Germinal center (tissue), 1 donor: ENCODE measurements around the gene ETNK2.

Experiments used
- DNase-seq: peaks from one replicate; pipeline ENCODE4 v3.0.0; 2012; ENCODE audit warnings: mixed read lengths, low spot score

The ETNK2 gene

GRCh38 chr1:204176049-204176448 is 24.2 kb upstream of the ETNK2 start:
- DNase-seq = no peak

DNA sequence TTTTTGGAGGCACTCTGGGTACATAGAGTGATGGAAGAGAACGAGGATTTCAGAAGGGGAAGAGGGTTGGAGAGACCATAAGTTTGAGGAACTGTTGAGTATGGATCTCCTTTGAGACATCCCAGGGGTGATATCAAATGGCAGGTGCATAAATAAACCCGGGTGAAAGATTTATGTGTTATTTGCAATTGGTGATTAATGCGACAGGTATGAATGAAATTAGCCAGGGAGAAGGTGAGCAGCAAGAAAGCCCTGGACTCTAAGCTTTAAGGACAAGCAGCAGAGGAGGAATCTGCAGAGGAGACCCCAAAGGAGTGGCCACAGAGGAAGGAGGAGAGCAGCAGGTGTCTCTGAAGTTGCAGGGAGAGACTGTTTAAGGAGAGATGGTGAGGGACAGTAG is 23.1 kb upstream of the ETNK2 start:
- no peak for DNase-seq

- DNase-seq = no peak
Observed at GRCh38 chr1:204172404-204173029, 20.7 kb upstream of the ETNK2 start.

- DNase-seq = no peak
Observed at GRCh38 chr1:204171751-204172178, 19.9 kb upstream of the ETNK2 start.

GRCh38 chr1:204170494-204171155 is 18.8 kb upstream of the ETNK2 start:
- DNase-seq = no peak

DNA sequence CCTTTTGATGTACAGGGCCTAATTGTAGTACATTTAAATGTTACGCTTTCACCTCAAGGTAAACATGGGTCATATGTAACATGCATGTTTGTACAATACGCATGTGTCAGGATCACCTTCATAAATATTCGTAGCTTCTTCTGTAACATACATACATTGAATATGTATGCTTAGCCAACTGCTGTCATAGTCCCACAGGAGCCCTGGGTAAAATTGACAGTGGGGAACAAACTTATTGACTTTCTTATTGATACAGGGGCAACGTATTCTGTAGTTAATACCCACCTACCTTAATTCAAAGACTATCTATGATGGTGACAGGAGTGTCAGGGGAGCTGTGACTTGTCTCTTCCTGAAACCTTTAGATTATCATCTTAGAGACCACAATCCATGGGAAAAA is 18.0 kb upstream of the ETNK2 start:
- no peak for DNase-seq

- no peak for DNase-seq
Observed at GRCh38 chr1:204167730-204168129, 15.9 kb upstream of the ETNK2 start.

- DNase-seq = no peak
Observed at GRCh38 chr1:204166219-204166618, 14.4 kb upstream of the ETNK2 start, which contains the start of gene REN. Gene REN (minus strand): TSS chr1:204166337. CDS start chr1:204166293, 44 bp downstream.

- peak; percentile 77 for DNase-seq
Observed at GRCh38 chr1:204162494-204163074, 10.7 kb upstream of the ETNK2 start.

DNA sequence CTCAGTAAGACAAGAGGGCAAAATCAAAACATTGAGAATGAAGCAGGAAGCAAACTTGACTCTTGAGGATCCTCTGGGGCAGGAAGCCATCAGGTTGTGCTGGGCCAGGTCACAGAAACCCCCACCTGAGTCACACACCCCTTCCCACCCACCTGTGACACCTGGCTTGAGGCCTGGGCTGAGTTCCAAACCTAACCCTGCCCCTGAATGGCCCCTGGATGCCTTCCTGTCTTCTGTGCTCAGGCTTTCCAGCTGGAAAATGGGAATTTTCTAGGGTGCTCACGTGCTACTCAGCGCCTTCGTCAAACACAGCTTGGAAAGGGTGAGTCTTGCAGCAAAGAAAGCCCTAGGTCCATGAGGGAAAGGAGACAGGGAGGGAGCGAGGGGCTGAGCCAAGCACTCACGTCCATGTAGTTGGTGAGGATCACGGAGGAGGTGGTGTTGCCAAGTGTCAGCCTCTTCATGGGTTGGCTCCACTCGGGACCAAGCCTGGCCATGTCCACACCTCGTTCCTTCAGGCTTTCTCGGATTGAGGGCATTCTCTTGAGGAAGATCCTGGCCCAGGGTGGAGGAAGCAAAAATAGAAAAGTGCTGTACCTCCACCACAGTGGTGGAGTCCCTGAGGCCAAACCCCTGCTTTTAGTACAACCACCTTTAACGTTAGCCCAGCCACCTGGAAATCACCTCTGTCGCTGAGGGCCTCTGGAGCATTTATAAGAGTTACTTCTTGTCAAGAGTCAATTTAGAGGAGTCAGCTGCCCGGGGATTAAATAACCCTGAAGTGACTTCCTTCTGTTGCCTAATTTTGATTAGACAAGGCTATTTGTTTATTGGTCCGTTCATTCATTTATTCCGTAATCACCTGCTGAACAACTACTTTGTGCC is 10.0 kb upstream of the ETNK2 start:
- no peak for DNase-seq

GRCh38 chr1:204157962-204158361 is 6.1 kb upstream of the ETNK2 start:
- DNase-seq = no peak

DNA sequence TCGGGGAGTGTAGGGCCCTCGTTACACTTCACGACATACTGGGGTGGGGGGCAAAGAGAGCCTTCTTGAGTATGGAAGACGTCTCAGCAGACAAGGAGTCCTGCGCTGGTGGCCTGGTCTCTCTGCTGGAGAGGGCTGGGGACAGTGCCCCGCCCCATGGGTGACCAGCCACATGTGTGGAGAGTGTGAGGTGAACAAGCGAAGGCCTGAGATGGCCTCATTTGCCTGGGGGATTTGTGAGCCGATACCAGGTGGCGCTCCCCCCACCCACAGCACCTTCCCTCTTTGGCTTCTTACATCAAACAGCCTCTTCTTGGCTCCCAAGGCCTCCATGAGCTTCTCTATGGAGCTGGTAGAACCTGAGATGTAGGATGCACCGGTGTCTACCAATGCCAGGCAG is 4.0 kb upstream of the ETNK2 start:
- DNase-seq = no peak

DNA sequence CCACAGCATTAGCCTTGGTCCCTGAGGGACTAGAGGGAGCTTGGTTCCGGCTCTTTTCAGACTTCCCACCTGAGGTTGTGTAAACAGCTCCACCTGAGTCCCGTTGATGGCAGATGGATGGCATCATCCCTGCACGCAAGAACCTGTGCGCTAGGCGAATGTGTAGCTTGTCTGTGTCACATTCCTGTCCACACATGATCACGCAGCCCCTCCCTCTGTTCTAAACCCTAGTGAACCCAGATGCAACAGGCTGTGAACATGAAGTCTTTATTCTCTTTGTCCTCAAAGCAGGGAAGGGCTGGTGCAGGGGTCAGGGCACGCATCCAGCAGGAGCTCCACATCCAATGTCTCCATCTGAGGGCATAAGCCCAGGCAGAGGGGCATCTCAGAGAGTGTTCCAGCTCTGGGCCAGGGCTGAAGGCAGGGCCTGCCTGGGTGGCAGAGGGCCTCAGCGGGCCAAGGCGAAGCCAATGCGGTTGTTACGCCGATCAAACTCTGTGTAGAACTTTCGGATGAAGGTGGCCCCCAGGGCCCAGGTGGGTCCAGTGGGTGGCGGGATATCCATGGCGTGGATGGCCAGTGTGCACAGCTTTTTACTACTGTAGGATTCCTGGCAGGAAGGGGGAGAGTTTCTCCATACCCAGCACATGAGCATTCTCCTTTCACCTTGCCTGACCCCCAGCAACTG is 2.9 kb upstream of the ETNK2 start:
- DNase-seq = no peak

DNA sequence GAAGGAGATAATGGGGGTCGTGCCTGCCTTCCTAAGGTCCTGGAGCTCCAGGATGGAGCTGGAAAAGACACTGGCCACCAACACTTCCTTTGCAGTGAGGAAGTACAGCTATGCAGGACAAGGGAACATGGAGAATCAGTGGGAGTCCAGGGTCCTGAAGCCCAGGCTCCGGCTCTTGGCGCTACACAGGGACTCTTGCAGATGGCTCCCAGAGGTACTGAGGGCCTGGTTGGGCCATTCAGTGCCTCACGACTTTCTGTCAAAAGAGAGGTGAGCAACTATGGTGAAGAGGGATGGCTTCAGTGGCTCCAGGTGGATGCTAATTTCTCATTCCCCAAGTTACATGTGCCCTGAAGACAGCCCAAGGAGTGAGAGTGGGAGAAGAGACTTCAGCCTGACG is 1.8 kb upstream of the ETNK2 start:
- no peak for DNase-seq

- no peak for DNase-seq
Observed at GRCh38 chr1:204152310-204153044, 633 bp upstream of the ETNK2 start.

DNA sequence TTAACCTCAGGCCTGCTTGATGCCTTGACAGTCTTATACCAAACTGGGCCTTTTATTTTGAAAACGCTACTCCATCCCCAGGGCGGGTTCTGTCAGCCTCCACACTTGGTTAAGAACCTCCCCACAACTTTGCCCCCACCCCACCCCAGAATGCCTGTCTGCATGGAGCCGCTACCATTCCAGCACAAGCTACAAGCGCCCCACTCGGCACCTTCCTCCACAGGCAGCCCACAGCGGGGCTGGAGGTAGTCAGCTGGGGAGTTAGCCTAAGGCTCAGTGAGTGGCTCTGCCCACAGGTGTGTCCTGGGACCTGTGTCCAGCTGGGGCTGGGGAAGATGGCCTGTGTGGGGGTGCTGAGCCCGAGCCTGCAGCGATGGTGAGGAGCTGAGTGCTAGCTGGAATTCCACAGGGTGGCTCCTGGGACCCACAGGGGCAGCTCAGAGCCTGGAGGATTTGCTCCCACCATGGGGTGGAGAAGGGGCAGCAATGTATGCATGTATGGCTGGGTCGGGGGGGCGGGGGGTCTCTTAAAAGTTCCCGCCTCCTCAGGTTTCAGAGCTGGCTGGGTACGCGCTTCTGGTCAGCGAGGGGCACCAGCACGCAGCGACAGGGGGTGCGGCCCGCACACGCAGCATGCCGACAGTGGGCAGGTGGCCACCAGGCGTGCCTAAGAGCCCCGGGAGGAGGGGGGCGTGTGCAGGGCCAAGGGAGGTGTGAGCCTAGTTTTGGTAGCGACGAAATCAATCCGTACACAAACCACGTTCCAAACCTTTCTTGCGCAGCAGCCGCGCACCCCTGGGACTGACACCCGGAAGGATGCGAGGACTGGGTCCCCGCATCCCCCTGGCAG is 917 bp downstream of the ETNK2 start:
- no peak for DNase-seq

- DNase-seq = no peak
Observed at GRCh38 chr1:204149635-204150565, 1.9 kb downstream of the ETNK2 start.

GRCh38 chr1:204149107-204149506 is 2.7 kb downstream of the ETNK2 start:
- DNase-seq = no peak
